Head of caudate nucleus (tissue), 42 donors: ENCODE measurements around the gene CDC14C.
"Not testable (repeated sequence)": the region's sequence is repeated elsewhere in the genome, so short reads cannot be mapped to it uniquely, and the experiment has no call there.

ENCODE experiments used
- DNase-seq, 42 donors: peaks; one replicate each; pipeline versions ENCODE4 v3.0.0 to v3.0.0-alpha.2; 2020 to 2021; ENCODE audit warnings: mixed read lengths in 7 of 42
- intact Hi-C: fragments of 100-400 bp; cut with DNase I; formaldehyde crosslinking; loops from one replicate; pipeline ENCODE4 v1.15.0; 2022

Gene CDC14C

GRCh38 chr7:48924433-48924832 lies at the start of gene CDC14C:
Gene CDC14C (plus strand): TSS chr7:48924547. CDS start chr7:48924673, 126 bp downstream.
- intact Hi-C loops: no loop called here
- no peak for DNase-seq

DNA sequence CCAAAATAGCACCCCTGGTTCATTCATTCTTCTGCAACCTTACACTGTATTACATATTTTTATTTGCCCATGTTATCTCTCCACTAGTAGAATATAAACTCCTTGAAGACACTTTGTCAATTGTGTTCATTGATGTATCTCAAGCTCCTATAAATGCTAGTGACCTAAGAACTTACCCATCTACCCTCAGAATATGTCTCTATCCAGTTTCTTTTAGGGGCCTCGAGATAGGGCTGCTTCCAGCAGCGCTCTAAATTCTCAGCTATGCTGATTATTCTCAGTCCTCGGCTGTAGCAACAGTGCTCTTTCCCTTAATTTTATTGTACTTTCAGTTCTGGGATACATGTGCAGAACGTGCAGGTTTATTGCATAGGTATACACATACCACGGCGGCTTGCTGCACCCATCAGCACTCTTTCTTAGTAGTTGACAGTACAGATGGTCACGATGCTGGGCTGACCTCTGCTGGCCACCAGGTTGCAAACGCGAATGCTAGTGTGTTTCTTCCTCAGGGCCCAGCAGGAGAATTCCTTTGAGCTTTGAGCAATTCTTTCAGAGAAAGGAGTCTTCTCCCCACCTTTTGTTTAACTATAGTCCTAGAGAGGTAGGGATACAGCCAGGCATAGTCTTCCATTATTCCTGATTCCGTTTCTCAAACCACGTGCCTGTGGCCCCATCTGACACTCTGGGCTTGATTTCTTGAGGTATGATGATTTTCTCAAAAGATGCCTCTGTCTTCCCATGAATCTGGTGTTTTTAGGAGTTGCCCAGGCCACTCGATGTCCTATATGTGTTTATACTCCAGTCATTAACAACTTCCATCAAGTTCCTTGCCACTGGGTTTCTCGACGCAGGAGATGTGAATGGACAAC lies 49.1 kb upstream of the CDC14C start:
- peak; percentile 19 to 83 (median 64) for DNase-seq
- intact Hi-C loops: loop anchor here (10.0 kb wide), 1 partner anchor 570 kb away; no protein-coding TSS in a partner anchor

- intact Hi-C loops: loop anchor here (10.0 kb wide), 1 partner anchor 571 kb away; no protein-coding TSS in a partner anchor
These were observed 48.3 kb upstream of the CDC14C start for GRCh38 chr7:48876087-48876486.

DNA sequence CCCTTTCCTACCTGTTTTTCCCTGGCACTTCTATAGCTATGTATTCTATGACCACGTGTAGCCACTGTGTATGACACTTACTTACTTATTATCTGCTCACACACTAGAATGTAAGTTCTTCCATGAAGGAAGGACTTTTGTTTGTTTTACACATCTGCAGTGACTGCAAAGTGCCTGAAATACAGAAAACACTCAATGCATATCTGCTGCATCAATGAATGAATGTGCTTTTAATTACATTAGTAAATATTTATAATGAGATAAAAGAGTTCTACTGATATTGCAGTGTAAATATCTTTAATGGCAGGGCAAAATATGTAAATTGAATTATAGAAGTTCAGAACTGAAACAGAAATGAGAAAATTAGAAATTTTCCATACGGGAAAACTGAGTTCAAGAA lies 43.5 kb upstream of the CDC14C start:
- intact Hi-C loops: no loop called here
- no peak for DNase-seq

More at GRCh38 chr7:48876087-48876486, 48.3 kb upstream of the CDC14C start:
- DNase-seq: no peak

DNA sequence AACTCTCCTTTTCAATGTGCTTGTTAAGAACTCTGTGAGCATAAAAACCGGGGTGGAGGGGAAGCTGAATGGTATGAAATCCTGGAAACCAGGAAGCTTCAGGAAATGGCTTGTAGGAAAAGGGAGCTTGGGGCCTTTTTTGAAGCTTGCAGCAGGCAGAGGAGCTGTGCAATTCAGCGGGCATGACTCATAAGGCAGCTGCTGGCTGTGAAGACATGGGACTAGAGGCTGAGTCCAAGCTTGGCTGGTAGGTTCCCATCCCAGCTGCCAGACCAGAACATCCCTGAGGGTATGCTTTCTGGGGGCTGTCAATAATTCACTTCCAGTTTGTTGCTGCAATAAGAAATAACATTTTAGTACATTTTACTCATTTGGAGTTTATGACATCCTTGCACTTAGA lies 36.8 kb upstream of the CDC14C start:
- intact Hi-C loops: no loop called here
- no peak for DNase-seq

- intact Hi-C loops: no loop called here
- DNase-seq: no peak
These were observed 29.8 kb upstream of the CDC14C start for GRCh38 chr7:48894574-48894973.

DNA sequence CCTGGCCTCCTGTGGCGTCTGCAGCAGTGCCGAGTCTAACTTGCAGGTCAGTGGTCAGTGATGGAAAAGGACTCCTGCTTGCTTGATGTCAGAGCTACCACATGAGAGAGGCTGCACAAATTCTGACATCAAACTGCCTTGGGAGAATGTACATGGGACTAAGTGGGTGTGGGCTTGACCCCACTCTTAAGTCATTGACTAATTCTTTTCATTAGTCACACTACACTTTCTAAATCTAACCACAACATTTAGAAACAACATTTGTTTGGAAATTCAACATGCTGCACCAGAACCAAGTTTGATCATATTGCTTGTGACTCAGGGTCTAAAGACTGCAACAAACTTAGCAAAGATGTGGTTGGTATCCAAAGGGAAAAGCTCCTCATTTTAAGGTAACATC lies 24.4 kb upstream of the CDC14C start:
- DNase-seq: no peak
- intact Hi-C loops: no loop called here

DNA sequence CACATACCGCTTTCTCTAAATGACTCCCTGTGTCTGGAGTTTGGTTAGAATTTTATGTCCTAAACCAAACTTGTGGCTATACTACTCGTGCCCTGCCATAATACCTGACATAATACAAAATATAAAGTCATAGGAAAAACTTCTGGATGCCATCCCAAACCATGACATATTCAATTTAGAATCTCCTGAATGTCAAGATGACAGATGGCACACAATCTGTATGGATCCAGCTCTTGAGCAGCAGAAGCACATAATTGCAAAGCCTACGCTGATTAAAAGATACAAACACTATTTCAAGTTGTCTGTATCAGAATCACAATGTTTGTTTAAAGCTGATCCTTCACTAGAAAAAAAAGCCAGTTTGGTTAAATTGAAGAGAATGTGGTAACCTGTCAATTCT lies 22.4 kb upstream of the CDC14C start:
- intact Hi-C loops: no loop called here
- no peak for DNase-seq

DNA sequence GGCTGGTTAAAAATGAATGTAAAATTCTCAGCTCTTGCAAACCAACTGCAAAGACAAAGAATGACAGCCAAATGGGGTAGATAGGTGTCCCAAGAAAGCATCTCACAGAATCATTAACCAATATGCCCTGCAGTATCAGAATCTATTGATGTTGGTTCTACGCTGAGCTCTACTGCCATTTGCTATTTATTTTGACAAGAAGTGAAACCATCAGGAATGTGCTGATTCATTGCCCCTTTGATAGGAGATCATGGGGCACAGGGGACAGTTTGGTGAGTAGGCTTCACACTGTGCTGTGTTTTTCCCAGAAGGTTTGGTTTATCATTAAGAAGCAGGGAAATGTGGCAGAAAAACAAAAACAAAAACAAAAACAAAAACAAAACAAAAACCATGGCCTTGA lies 19.4 kb upstream of the CDC14C start:
- intact Hi-C loops: no loop called here

GRCh38 chr7:48905686-48906085 lies 18.7 kb upstream of the CDC14C start:
- DNase-seq, intact Hi-C loops: not testable (repeated sequence)

More for the DNA sequence above, 19.4 kb upstream of the CDC14C start:
- no peak for DNase-seq

- intact Hi-C loops, DNase-seq: not testable (repeated sequence)
These were observed 14.5 kb upstream of the CDC14C start for GRCh38 chr7:48909887-48910286.

GRCh38 chr7:48931481-48931880 lies 7.1 kb downstream of the CDC14C start:
- intact Hi-C loops: no loop called here
- no peak for DNase-seq

- no peak for DNase-seq
- intact Hi-C loops: no loop called here
These were observed 8.0 kb downstream of the CDC14C start for GRCh38 chr7:48932126-48932910.

- no peak for DNase-seq
- intact Hi-C loops: no loop called here
These were observed 9.3 kb downstream of the CDC14C start for GRCh38 chr7:48933549-48934085.

GRCh38 chr7:48938539-48939295 lies 14.4 kb downstream of the CDC14C start:
- DNase-seq: no peak
- intact Hi-C loops: no loop called here

- DNase-seq: no peak
- intact Hi-C loops: no loop called here
These were observed 19.1 kb downstream of the CDC14C start for GRCh38 chr7:48943279-48943990.

DNA sequence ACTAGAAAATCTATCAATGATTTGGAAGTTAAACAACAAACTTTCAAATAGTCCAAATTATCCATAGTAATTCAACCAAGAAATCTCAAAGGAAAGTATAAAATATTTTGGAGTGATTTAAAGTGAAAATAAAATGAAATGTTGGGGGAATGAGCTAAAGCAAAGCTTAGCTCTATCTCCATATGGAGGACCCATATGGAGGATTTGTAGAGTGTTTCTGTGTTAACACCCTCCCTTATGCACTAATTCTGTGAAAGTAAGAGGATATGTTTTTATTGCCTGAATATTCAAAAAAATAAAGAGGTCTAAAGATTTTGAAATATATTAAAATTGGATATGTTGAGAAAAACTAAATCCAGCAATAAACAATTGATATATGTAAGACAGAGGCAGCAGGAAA lies 31.6 kb downstream of the CDC14C start:
- no peak for DNase-seq
- intact Hi-C loops: no loop called here

DNA sequence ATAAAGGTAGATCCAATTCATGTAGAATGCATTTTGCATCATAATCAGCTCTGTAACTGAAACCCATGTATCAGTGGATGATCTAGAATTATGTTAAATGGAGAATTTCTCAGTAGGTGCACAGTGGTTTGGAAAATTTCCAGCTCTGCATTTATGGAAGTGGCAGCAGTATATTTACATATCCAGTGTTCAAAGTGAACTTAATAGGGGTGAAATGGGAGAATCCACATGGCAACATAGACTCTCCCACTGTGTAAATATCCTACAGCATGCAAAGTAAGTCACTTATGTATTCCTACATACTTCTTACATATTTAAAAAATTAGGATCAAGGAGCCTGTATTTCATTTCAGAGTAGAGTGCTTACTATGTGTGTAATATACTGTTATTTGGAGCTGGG lies 35.3 kb downstream of the CDC14C start:
- no peak for DNase-seq
- intact Hi-C loops: no loop called here
